ENCODE data around the gene PAIP2.

The PAIP2 gene

DNA sequence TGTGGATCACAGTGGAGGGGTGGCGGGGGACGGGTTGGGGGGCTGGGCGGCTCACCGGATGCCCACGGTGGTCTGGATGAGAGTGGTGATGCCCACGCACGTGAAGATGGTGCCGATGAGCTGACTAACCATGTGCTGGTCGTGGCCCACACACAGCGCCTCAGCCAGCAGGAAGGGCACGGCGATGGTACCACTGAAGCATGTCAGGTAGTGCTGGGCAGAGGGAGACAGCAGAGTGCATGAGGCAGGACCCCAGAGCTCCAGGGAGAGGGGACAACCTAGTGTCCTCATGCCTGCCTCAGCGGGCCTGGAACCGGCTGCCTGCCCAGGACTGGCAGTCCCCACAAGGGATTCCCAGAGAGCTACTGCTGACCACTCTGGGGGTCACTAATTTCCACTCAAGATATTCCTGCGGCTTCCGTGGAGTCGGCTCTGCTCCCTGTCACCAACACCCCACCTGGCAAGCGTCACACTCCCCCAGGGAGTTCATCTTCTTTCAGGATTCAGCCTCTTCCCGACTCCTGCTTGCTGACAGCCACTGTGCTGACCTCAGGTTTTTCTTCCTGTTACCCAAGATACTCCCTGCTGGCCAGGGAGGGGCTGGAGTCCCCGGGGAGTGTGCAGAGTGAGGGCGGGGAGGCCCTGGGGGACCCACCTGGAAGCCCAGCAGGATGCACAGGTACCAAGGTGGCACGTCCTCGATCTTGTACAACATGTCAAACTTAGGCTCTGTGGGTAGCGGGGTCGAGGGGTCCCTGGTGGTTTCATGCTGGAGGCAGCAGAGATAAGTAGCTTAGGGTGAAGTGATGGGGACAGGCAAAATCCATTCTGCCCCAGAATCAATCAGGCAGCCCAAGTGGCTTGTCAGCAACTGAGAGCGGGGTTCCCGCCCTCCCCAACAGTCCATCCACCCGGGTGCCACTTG is 40.4 kb downstream of the PAIP2 start:
- H3K4me3 ChIP-seq (ENCODE audit: severe bottlenecking), result no peak overlapping the region
- H3K4me1 ChIP-seq (ENCODE audit: insufficient read depth, poor library complexity, severe bottlenecking), result peaks cover 14% of the 10 kb centered on the region
- H3K9me3 ChIP-seq (ENCODE audit: severe bottlenecking), result no peaks in the 10 kb centered on the region
- H3K27ac ChIP-seq (ENCODE audit: poor library complexity, severe bottlenecking), result no peak overlapping the region
- TF ChIP-seq, protein P1, sequence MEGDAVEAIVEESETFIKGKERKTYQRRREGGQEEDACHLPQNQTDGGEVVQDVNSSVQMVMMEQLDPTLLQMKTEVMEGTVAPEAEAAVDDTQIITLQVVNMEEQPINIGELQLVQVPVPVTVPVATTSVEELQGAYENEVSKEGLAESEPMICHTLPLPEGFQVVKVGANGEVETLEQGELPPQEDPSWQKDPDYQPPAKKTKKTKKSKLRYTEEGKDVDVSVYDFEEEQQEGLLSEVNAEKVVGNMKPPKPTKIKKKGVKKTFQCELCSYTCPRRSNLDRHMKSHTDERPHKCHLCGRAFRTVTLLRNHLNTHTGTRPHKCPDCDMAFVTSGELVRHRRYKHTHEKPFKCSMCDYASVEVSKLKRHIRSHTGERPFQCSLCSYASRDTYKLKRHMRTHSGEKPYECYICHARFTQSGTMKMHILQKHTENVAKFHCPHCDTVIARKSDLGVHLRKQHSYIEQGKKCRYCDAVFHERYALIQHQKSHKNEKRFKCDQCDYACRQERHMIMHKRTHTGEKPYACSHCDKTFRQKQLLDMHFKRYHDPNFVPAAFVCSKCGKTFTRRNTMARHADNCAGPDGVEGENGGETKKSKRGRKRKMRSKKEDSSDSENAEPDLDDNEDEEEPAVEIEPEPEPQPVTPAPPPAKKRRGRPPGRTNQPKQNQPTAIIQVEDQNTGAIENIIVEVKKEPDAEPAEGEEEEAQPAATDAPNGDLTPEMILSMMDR (IDR thresholded peaks at IDR 0.05; ENCODE audit: poor library complexity, severe bottlenecking), result no peak
- ATAC-seq (ENCODE audit: low read depth) (no peak), DNase-seq (ENCODE audit: low spot score) (peak; percentile 63)
- H3K27me3 ChIP-seq (ENCODE audit: insufficient read depth, poor library complexity, severe bottlenecking), result no peaks in the 10 kb centered on the region
- no peaks in the 10 kb centered on the region for H3K36me3 ChIP-seq (ENCODE audit: low read depth)

DNA sequence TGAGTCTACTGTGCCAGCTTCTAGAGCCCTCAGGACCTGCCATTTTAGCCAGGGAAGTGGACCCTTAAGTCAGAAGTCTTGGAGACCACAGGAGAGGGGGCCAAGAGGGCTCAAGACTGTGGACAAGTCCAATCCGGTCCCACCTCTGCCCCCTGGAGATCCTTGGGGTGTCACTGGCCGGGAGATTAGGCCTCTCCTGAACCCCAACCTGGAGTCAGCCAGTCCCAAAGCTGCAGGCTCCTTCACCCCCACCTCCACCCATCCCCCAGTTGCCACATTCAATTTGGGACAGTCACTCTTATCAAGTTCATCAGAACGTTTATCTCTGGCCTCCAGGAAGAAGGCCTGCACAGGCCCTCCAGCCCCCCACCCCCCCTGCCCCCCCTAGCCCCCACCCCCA is 41.2 kb downstream of the PAIP2 start:
- no peak for DNase-seq (ENCODE audit: low spot score)
- ATAC-seq (ENCODE audit: low read depth), result no peak
- Histone ChIP-seq H3K4me1 (ENCODE audit: insufficient read depth, poor library complexity, severe bottlenecking) (peaks cover 14% of the 10 kb centered on the region), H3K27ac (ENCODE audit: poor library complexity, severe bottlenecking) (no peak overlapping the region), H3K9me3 (ENCODE audit: severe bottlenecking) (no peaks in the 10 kb centered on the region), H3K36me3 (ENCODE audit: low read depth) (no peaks in the 10 kb centered on the region), H3K4me3 (ENCODE audit: severe bottlenecking) (no peak overlapping the region), H3K27me3 (ENCODE audit: insufficient read depth, poor library complexity, severe bottlenecking) (no peaks in the 10 kb centered on the region)
- TF ChIP-seq, protein P1 (IDR thresholded peaks at IDR 0.05; ENCODE audit: poor library complexity, severe bottlenecking), result no peak

DNA sequence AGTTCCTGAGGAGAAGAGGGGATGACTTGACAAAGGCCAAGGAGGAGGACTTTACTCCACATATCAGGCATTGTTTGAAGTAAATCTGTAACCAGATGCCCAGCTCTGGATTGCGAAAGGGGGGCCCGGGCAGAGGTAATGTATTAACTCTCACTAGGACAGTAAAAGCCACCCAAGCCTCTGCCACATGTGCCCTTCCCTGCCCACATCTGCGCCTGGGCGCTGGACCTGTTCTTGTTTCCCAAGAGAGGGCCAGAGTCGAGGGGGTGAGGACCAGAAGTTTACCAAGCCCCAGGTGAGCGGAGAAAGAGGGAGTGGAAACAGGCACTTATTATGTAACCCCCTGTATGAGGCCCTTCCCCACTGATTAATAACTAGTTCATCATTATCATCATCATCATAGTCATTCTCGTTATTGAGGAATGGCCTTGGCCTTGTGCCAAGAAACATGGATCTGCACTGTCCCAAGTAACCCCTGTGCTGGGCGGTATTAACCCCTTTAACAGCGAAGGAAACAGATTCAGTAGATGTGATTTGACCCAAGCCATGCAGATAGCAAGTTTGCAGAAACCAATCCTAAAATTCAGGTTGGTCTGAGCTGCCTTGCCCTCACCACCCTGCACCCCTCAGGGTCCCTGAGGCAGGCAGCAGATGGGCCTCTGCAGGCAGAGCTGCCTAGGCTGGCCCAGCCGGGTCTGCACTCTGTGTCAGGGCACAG is 41.8 kb downstream of the PAIP2 start, which contains the start of gene SLC23A1:
Gene SLC23A1 (minus strand): TSS at position 23 of the 718 bp plus-strand sequence. CDS start 44 bp downstream, outside the sequence.
- Histone ChIP-seq H3K4me3 (ENCODE audit: severe bottlenecking) (no peak within 1 kb of the TSS), H3K27ac (ENCODE audit: poor library complexity, severe bottlenecking) (no peak within 1 kb of the TSS), H3K27me3 (ENCODE audit: insufficient read depth, poor library complexity, severe bottlenecking) (no peaks in the 10 kb centered on the region), H3K9me3 (ENCODE audit: severe bottlenecking) (no peaks in the 10 kb centered on the region), H3K36me3 (ENCODE audit: low read depth) (no peaks in the 10 kb centered on the region), H3K4me1 (ENCODE audit: insufficient read depth, poor library complexity, severe bottlenecking) (peaks cover 14% of the 10 kb centered on the region)
- TF ChIP-seq, protein P1 (IDR thresholded peaks at IDR 0.05; ENCODE audit: poor library complexity, severe bottlenecking), result no peak
- no peak for DNase-seq (ENCODE audit: low spot score)
- peak; percentile 16; the same call in 2 of the 3 replicates for ATAC-seq (ENCODE audit: low read depth)

DNA sequence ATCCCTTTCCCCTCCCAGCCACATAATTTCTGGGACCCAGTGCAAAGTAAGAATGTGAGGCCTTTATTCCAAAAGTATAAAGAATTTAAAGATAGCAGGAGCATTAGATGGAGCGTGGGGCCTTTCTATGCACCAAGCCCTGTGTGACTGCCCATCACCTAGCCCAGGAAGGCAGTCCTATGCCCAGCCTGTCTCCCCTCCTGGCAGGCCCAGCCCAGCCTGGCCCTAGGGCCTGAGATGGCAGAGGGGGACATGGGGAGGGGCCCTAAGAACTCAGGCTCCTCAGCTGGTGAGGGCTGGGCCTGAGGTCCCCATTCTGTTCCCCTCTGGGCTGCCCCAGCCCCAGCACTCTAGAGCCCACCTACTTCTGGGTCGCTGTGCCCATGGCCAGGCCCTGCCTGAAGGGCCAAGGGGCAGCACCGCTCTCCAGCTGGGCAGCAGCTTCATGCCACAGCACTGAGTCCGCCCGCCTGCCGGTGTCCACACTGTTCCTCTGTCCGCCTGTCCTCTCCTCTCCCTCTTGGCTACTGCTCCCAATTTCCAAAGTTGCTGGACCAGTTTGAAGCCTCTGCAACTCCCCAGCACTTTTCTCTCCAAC is 42.4 kb downstream of the PAIP2 start:
- Histone ChIP-seq H3K27me3 (ENCODE audit: insufficient read depth, poor library complexity, severe bottlenecking) (no peaks in the 10 kb centered on the region), H3K4me3 (ENCODE audit: severe bottlenecking) (no peak overlapping the region), H3K27ac (ENCODE audit: poor library complexity, severe bottlenecking) (no peak overlapping the region), H3K9me3 (ENCODE audit: severe bottlenecking) (no peaks in the 10 kb centered on the region), H3K36me3 (ENCODE audit: low read depth) (no peaks in the 10 kb centered on the region), H3K4me1 (ENCODE audit: insufficient read depth, poor library complexity, severe bottlenecking) (peaks cover 14% of the 10 kb centered on the region)
- ATAC-seq (ENCODE audit: low read depth) (no peak), DNase-seq (ENCODE audit: low spot score) (no peak)
- TF ChIP-seq, protein P1 (IDR thresholded peaks at IDR 0.05; ENCODE audit: poor library complexity, severe bottlenecking), result no peak

Data from RWPE2 (cell line).